SK-N-SH treated with all-trans-retinoic acid at 6 μM for 48 hours (cell line): ENCODE measurements around the gene SH2D1B.
"Not testable (repeated sequence)": the region's sequence is repeated elsewhere in the genome, so short reads cannot be mapped to it uniquely, and the experiment has no call there.

Source experiments
- ATAC-seq: fragments of 200-7000 bp; cut with Tn5 transposase; 3 replicates; pipeline ENCODE4 v1.9.1; 2020; ENCODE audit warnings: mild to moderate bottlenecking, moderate library complexity
- ARNTL ChIP-seq: fragments of 450-650 bp; formaldehyde crosslinking; IDR thresholded peaks from 2 replicates; pipeline ENCODE4 v1.5.0; 2020; ENCODE audit warnings: low read depth, mild to moderate bottlenecking, moderate library complexity, borderline replicate concordance
- BACH2 ChIP-seq: fragments of 250-450 bp; sonication (Bioruptor Pico); IDR thresholded peaks from 2 replicates; pipeline ENCODE4 v1.9.0; 2021; ENCODE audit warnings: mild to moderate bottlenecking, borderline replicate concordance
- CREB5 ChIP-seq: fragments of 250-450 bp; sonication (Bioruptor Pico); IDR thresholded peaks from 2 replicates; pipeline ENCODE4 v1.5.1; 2020; ENCODE audit warnings: low read depth, mild to moderate bottlenecking, moderate library complexity
- CSDC2 ChIP-seq: fragments of 250-450 bp; sonication (Bioruptor Pico); IDR thresholded peaks from 2 replicates; pipeline ENCODE4 v1.5.0; 2020; ENCODE audit warnings: mild to moderate bottlenecking, moderate library complexity
- CSRNP3 ChIP-seq: fragments of 250-450 bp; sonication (Bioruptor Pico); IDR thresholded peaks from 2 replicates; pipeline ENCODE4 v1.5.1; 2021; ENCODE audit warnings: mild to moderate bottlenecking, moderate library complexity
- ESRRG ChIP-seq: fragments of 250-450 bp; sonication (Bioruptor Pico); IDR thresholded peaks from 2 replicates; pipeline ENCODE4 v1.6.1; 2021; ENCODE audit warnings: mild to moderate bottlenecking
- GLIS3 ChIP-seq: fragments of 250-450 bp; sonication (Bioruptor Pico); IDR thresholded peaks from 2 replicates; pipeline ENCODE4 v1.5.0; 2020; ENCODE audit warnings: mild to moderate bottlenecking, moderate library complexity
- OSR1 ChIP-seq: fragments of 250-450 bp; sonication (Bioruptor Pico); IDR thresholded peaks from 2 replicates; pipeline ENCODE4 v1.8.0; 2022; ENCODE audit warnings: moderate library complexity, mild to moderate bottlenecking, inconsistent platforms
- PATZ1 ChIP-seq: fragments of 250-450 bp; sonication (Bioruptor Pico); IDR thresholded peaks from 2 replicates; pipeline ENCODE4 v1.8.0; 2020; ENCODE audit warnings: mild to moderate bottlenecking, moderate library complexity, borderline replicate concordance
- POU6F1 ChIP-seq: fragments of 250-450 bp; sonication (Bioruptor Pico); IDR thresholded peaks from 2 replicates; pipeline ENCODE4 v1.8.0; 2021; ENCODE audit warnings: low read depth, mild to moderate bottlenecking, moderate library complexity, borderline replicate concordance
- RARB ChIP-seq: fragments of 250-450 bp; sonication (Bioruptor Pico); IDR thresholded peaks from 2 replicates; pipeline ENCODE4 v1.8.0; 2021; ENCODE audit warnings: mild to moderate bottlenecking, moderate library complexity
- SNAI2 ChIP-seq: fragments of 250-450 bp; sonication (Bioruptor Pico); IDR thresholded peaks from 2 replicates; pipeline ENCODE4 v1.5.0; 2020; ENCODE audit warnings: mild to moderate bottlenecking, moderate library complexity
- TCF4 ChIP-seq: fragments of 250-450 bp; sonication (Bioruptor Pico); IDR thresholded peaks from 2 replicates; pipeline ENCODE4 v1.8.0; 2021; ENCODE audit warnings: mild to moderate bottlenecking, moderate library complexity, borderline replicate concordance
- TOX ChIP-seq: fragments of 250-450 bp; sonication (Bioruptor Pico); IDR thresholded peaks from 2 replicates; pipeline ENCODE4 v1.8.0; 2021; ENCODE audit warnings: mild to moderate bottlenecking, moderate library complexity, borderline replicate concordance
- TSHZ2 ChIP-seq: fragments of 250-450 bp; sonication (Bioruptor Pico); IDR thresholded peaks from 2 replicates; pipeline ENCODE4 v1.5.0; 2020; ENCODE audit warnings: mild to moderate bottlenecking, moderate library complexity
- ZC3H10 ChIP-seq: fragments of 250-450 bp; sonication (Bioruptor Pico); IDR thresholded peaks from 2 replicates; pipeline ENCODE4 v1.5.1; 2021; ENCODE audit warnings: mild to moderate bottlenecking, moderate library complexity
- ZFP3 ChIP-seq: fragments of 250-450 bp; sonication (Bioruptor Pico); IDR thresholded peaks from 2 replicates; pipeline ENCODE4 v1.5.0; 2020; ENCODE audit warnings: mild to moderate bottlenecking, moderate library complexity
- ZFP30 ChIP-seq: fragments of 450-650 bp; formaldehyde crosslinking; IDR thresholded peaks from 2 replicates; pipeline ENCODE4 v1.5.0; 2022; ENCODE audit warnings: mild to moderate bottlenecking, moderate library complexity
- ZNF565 ChIP-seq: fragments of 450-650 bp; formaldehyde crosslinking; conservative IDR thresholded peaks from 2 replicates; pipeline ENCODE4 v1.5.0; 2020; ENCODE audit warnings: low read depth, mild to moderate bottlenecking, moderate library complexity
- ZNF70 ChIP-seq: fragments of 450-650 bp; formaldehyde crosslinking; IDR thresholded peaks from 2 replicates; pipeline ENCODE4 v1.5.0; 2020; ENCODE audit warnings: mild to moderate bottlenecking, moderate library complexity
- ZNF8 ChIP-seq: fragments of 450-650 bp; formaldehyde crosslinking; IDR thresholded peaks from 2 replicates; pipeline ENCODE4 v1.5.0; 2020; ENCODE audit warnings: mild to moderate bottlenecking, moderate library complexity

Gene SH2D1B

GRCh38 chr1:162420120-162420519 lies 8.2 kb upstream of the SH2D1B start (continued):
- TF ChIP-seq TCF4 (CRISPR knock-in tag) (no peak), SNAI2 (CRISPR knock-in tag) (no peak)

GRCh38 chr1:162419450-162419931 lies 7.6 kb upstream of the SH2D1B start:
- not testable (repeated sequence) for ATAC-seq

GRCh38 chr1:162418584-162418983 lies 6.6 kb upstream of the SH2D1B start:
- not testable (repeated sequence) for ATAC-seq

GRCh38 chr1:162417650-162418049 lies 5.7 kb upstream of the SH2D1B start:
- TF ChIP-seq ZFP3 (CRISPR knock-in tag) (no peak), TOX (CRISPR knock-in tag) (no peak), ESRRG (CRISPR knock-in tag) (no peak), GLIS3 (CRISPR knock-in tag) (no peak), CREB5 (CRISPR knock-in tag) (no peak), BACH2 (no peak)
- ATAC-seq = no peak

- TF ChIP-seq CSDC2 (CRISPR knock-in tag) (no peak), PATZ1 (no peak), CSRNP3 (no peak), TCF4 (CRISPR knock-in tag) (no peak), ZNF70 (CRISPR knock-in tag) (no peak), RARB (CRISPR knock-in tag) (no peak), OSR1 (CRISPR knock-in tag) (no peak), ZFP30 (no peak), GLIS3 (CRISPR knock-in tag) (no peak), ARNTL (CRISPR knock-in tag) (no peak), BACH2 (no peak), POU6F1 (CRISPR knock-in tag) (no peak), SNAI2 (CRISPR knock-in tag) (no peak), ZNF565 (CRISPR knock-in tag) (no peak), TSHZ2 (CRISPR knock-in tag) (no peak), CREB5 (CRISPR knock-in tag) (no peak), ZNF8 (CRISPR knock-in tag) (no peak), ZFP3 (CRISPR knock-in tag) (no peak), ZC3H10 (CRISPR knock-in tag) (no peak)
- ATAC-seq = no peak
Measured at GRCh38 chr1:162416909-162417308, 5.0 kb upstream of the SH2D1B start.
